Vagina (tissue), 2 donors: ENCODE data around the gene KCTD13.

Experiments used
- POLR2AphosphoS5 ChIP-seq, 2 donors: sonication (generic); formaldehyde crosslinking; IDR thresholded peaks; one replicate each; pipeline ENCODE4 v1.9.0; 2017; ENCODE audit warnings: antibody characterized with exemption in 2 of 2, mild to moderate bottlenecking in 2 of 2, low read depth in 1 of 2; ENCODE audit not compliant: insufficient read depth in 1 of 2
- TF ChIP-seq, protein P1 (sequence below), 3 experiments: fragments of 450-650 bp in 2 of 3; fragments of 200-600 bp in 1 of 3; sonication (generic) in 1 of 3; IDR thresholded peaks; one replicate each; pipeline ENCODE4 v1.5.1; 2017 to 2019; ENCODE audit warnings: antibody characterized with exemption in 3 of 3, mild to moderate bottlenecking in 2 of 3, moderate library complexity in 2 of 3

DNA sequence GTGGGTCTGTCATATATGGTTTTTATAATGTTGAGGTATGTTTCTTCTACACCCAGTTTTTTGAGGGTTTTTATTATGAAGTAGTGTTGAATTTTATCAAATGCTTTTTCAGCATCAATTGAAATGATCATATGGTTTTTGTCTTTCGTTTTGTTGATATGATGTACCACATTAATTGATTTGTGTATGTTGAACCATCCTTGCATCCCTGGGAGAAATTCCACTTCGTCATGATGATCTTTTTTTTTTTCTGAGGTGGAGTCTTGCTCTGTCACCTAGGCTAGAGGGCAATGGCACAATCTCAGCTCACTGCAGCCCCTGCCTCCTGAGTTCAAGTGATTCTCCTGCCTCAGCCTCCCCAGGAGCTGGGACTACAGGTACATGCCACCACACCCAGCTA lies 21.9 kb upstream of the KCTD13 start:
- TF ChIP-seq, protein P1, sequence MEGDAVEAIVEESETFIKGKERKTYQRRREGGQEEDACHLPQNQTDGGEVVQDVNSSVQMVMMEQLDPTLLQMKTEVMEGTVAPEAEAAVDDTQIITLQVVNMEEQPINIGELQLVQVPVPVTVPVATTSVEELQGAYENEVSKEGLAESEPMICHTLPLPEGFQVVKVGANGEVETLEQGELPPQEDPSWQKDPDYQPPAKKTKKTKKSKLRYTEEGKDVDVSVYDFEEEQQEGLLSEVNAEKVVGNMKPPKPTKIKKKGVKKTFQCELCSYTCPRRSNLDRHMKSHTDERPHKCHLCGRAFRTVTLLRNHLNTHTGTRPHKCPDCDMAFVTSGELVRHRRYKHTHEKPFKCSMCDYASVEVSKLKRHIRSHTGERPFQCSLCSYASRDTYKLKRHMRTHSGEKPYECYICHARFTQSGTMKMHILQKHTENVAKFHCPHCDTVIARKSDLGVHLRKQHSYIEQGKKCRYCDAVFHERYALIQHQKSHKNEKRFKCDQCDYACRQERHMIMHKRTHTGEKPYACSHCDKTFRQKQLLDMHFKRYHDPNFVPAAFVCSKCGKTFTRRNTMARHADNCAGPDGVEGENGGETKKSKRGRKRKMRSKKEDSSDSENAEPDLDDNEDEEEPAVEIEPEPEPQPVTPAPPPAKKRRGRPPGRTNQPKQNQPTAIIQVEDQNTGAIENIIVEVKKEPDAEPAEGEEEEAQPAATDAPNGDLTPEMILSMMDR (IDR thresholded peaks at IDR 0.05), result no peak
- TF ChIP-seq POLR2AphosphoS5 (IDR thresholded peaks at IDR 0.05; ENCODE audit: insufficient read depth in 1 of 2, low read depth in 1 of 2), result no peak
